WTC11 (cell line): Measurements from ENCODE around the gene P3H3. TPM values are rescaled to one million over a fixed set of nuclear protein-coding genes. Genes with fewer than 3 reads are reported as not detected.

ENCODE experiments used
- ATAC-seq: fragments of 200-7000 bp; cut with Tn5 transposase; 2 replicates; pipeline ENCODE4 v1.10.0; 2021; ENCODE audit warnings: mild to moderate bottlenecking, moderate library complexity
- CTCF ChIA-PET: fragments of 300-600 bp; sonication (Branson Sonifier 250); formaldehyde crosslinking; loops from one replicate; lab custom pipeline; 2021; ENCODE audit warnings: antibody characterized with exemption; lab: Charles Lee
- POLR2A ChIA-PET: fragments of 350-600 bp; sonication (Branson Sonifier 250); formaldehyde crosslinking; loops from one replicate; lab custom pipeline; 2021; ENCODE audit warnings: antibody characterized with exemption; lab: Charles Lee
- DNase-seq: peaks from one replicate; pipeline ENCODE4 v3.0.0; 2021; ENCODE audit warnings: low spot score
- H3K27ac Mint-ChIP-seq: 2 replicates; pipeline ENCODE4 v1.8.0; 2021; ENCODE audit warnings: mixed read lengths
- H3K27me3 Mint-ChIP-seq: 2 replicates; pipeline ENCODE4 v1.8.0; 2021; ENCODE audit warnings: low read depth, mild to moderate bottlenecking, moderate library complexity, mixed read lengths
- H3K36me3 Mint-ChIP-seq: 2 replicates; pipeline ENCODE4 v1.8.0; 2021; ENCODE audit warnings: mixed read lengths
- H3K4me1 Mint-ChIP-seq: 2 replicates; pipeline ENCODE4 v1.8.0; 2022; ENCODE audit warnings: mixed read lengths
- H3K4me3 Mint-ChIP-seq: 2 replicates; pipeline ENCODE4 v1.8.0; 2021; ENCODE audit warnings: mild to moderate bottlenecking, moderate library complexity, mixed read lengths
- H3K9me3 Mint-ChIP-seq: 2 replicates; pipeline ENCODE4 v1.8.0; 2021; ENCODE audit warnings: mixed read lengths
- CBFB ChIP-seq: sonication (generic); formaldehyde crosslinking; IDR thresholded peaks from 2 replicates; pipeline ENCODE4 v1.8.1; 2022; ENCODE audit warnings: mild to moderate bottlenecking, low read depth, missing genetic modification reagents
- FOXK1 ChIP-seq: sonication (generic); formaldehyde crosslinking; IDR thresholded peaks from 2 replicates; pipeline ENCODE4 v1.8.0; 2022; ENCODE audit warnings: mild to moderate bottlenecking, moderate library complexity, missing genetic modification reagents
- FOXP1 ChIP-seq: sonication (generic); formaldehyde crosslinking; IDR thresholded peaks from 2 replicates; pipeline ENCODE4 v1.8.0; 2022; ENCODE audit warnings: missing genetic modification reagents, mild to moderate bottlenecking, moderate library complexity, borderline replicate concordance
- GABPB1 ChIP-seq: sonication (generic); formaldehyde crosslinking; IDR thresholded peaks from 2 replicates; pipeline ENCODE4 v1.8.1; 2023; ENCODE audit warnings: mild to moderate bottlenecking, missing genetic modification reagents
- JAZF1 ChIP-seq: fragments of 250-450 bp; sonication (Bioruptor Pico); IDR thresholded peaks from 2 replicates; pipeline ENCODE4 v1.9.0; 2021; ENCODE audit warnings: moderate library complexity, mild to moderate bottlenecking, inconsistent platforms
- JUN ChIP-seq: sonication (generic); formaldehyde crosslinking; IDR thresholded peaks from 2 replicates; pipeline ENCODE4 v1.8.0; 2023; ENCODE audit warnings: mild to moderate bottlenecking, missing genetic modification reagents
- KAT7 ChIP-seq: sonication (generic); formaldehyde crosslinking; IDR thresholded peaks from 2 replicates; pipeline ENCODE4 v1.8.1; 2023; ENCODE audit warnings: missing genetic modification reagents, mild to moderate bottlenecking, borderline replicate concordance
- MYBL2 ChIP-seq: sonication (generic); formaldehyde crosslinking; IDR thresholded peaks from 2 replicates; pipeline ENCODE4 v1.8.1; 2023; ENCODE audit warnings: mild to moderate bottlenecking, moderate library complexity, missing genetic modification reagents
- NFATC4 ChIP-seq: fragments of 250-450 bp; sonication (Bioruptor Pico); IDR thresholded peaks from 2 replicates; pipeline ENCODE4 v1.9.0; 2021; ENCODE audit warnings: mild to moderate bottlenecking
- NFYB ChIP-seq: sonication (generic); formaldehyde crosslinking; conservative IDR thresholded peaks from 2 replicates; pipeline ENCODE4 v1.8.0; 2022; ENCODE audit warnings: low read depth, missing genetic modification reagents
- NR2C2 ChIP-seq: sonication (generic); formaldehyde crosslinking; IDR thresholded peaks from 2 replicates; pipeline ENCODE4 v1.8.0; 2022; ENCODE audit warnings: mild to moderate bottlenecking, missing genetic modification reagents
- SMAD3 ChIP-seq: sonication (generic); formaldehyde crosslinking; IDR thresholded peaks from 2 replicates; pipeline ENCODE4 v1.8.0; 2022; ENCODE audit warnings: missing genetic modification reagents, mild to moderate bottlenecking, borderline replicate concordance
- SP1 ChIP-seq: sonication (generic); formaldehyde crosslinking; conservative IDR thresholded peaks from 2 replicates; pipeline ENCODE4 v1.8.1; 2022; ENCODE audit warnings: missing genetic modification reagents
- TCF7 ChIP-seq: sonication (generic); formaldehyde crosslinking; IDR thresholded peaks from 2 replicates; pipeline ENCODE4 v1.8.0; 2022; ENCODE audit warnings: mild to moderate bottlenecking, low read depth, missing genetic modification reagents, moderate library complexity
- TEAD4 ChIP-seq: sonication (generic); formaldehyde crosslinking; IDR thresholded peaks from 2 replicates; pipeline ENCODE4 v1.8.0; 2022; ENCODE audit warnings: mild to moderate bottlenecking, missing genetic modification reagents
- ZNF121 ChIP-seq: sonication (generic); formaldehyde crosslinking; IDR thresholded peaks from 2 replicates; pipeline ENCODE4 v1.8.0; 2023; ENCODE audit warnings: missing genetic modification reagents
- ZNF219 ChIP-seq: sonication (generic); formaldehyde crosslinking; IDR thresholded peaks from 2 replicates; pipeline ENCODE4 v1.8.0; 2023; ENCODE audit warnings: missing genetic modification reagents, mild to moderate bottlenecking, borderline replicate concordance
- ZNF232 ChIP-seq: sonication (generic); formaldehyde crosslinking; IDR thresholded peaks from 2 replicates; pipeline ENCODE4 v1.8.0; 2022; ENCODE audit warnings: mild to moderate bottlenecking, missing genetic modification reagents
- ZNF317 ChIP-seq: sonication (generic); formaldehyde crosslinking; IDR thresholded peaks from 2 replicates; pipeline ENCODE4 v1.8.1; 2023; ENCODE audit warnings: low read depth, mild to moderate bottlenecking, moderate library complexity, missing genetic modification reagents, borderline replicate concordance
- ZNF396 ChIP-seq: fragments of 250-450 bp; sonication (Bioruptor Pico); IDR thresholded peaks from 2 replicates; pipeline ENCODE4 v1.8.0; 2021; ENCODE audit warnings: mild to moderate bottlenecking, moderate library complexity, borderline replicate concordance
- total RNA-seq: library from RNA; stranded (reverse); gene quantifications from 3 replicates; pipeline ENCODE4 v1.2.3, GENCODE V29; 2021
- TF ChIP-seq, protein P1 (sequence below): sonication (generic); formaldehyde crosslinking; IDR thresholded peaks from 2 replicates; pipeline ENCODE4 v1.8.1; 2022; ENCODE audit warnings: mild to moderate bottlenecking, moderate library complexity, missing genetic modification reagents
- TF ChIP-seq, protein P2 (sequence below): sonication (generic); formaldehyde crosslinking; IDR thresholded peaks from 2 replicates; pipeline ENCODE4 v1.8.0; 2022; ENCODE audit warnings: mild to moderate bottlenecking, missing genetic modification reagents
- TF ChIP-seq, protein P3 (sequence below): sonication (generic); formaldehyde crosslinking; IDR thresholded peaks from 2 replicates; pipeline ENCODE4 v1.8.1; 2023; ENCODE audit warnings: mild to moderate bottlenecking, missing genetic modification reagents, moderate library complexity
- TF ChIP-seq, protein P4 (sequence below): sonication (generic); formaldehyde crosslinking; IDR thresholded peaks from 2 replicates; pipeline ENCODE4 v1.8.0; 2022; ENCODE audit warnings: mild to moderate bottlenecking, missing genetic modification reagents
- TF ChIP-seq, protein P5 (sequence below): fragments of 250-450 bp; sonication (Bioruptor Pico); IDR thresholded peaks from 2 replicates; pipeline ENCODE4 v1.9.0; 2021; ENCODE audit warnings: moderate library complexity, mild to moderate bottlenecking, inconsistent platforms, borderline replicate concordance
- TF ChIP-seq, protein P6 (sequence below): sonication (generic); formaldehyde crosslinking; IDR thresholded peaks from 2 replicates; pipeline ENCODE4 v1.8.0; 2023; ENCODE audit warnings: missing genetic modification reagents, mild to moderate bottlenecking, borderline replicate concordance
- TF ChIP-seq, protein P7 (sequence below): sonication (generic); formaldehyde crosslinking; IDR thresholded peaks from 2 replicates; pipeline ENCODE4 v1.8.0; 2022; ENCODE audit warnings: mild to moderate bottlenecking, missing genetic modification reagents

P3H3 gene
- total RNA-seq, 1 experiment from 2014 or later = 50.7 TPM

DNA sequence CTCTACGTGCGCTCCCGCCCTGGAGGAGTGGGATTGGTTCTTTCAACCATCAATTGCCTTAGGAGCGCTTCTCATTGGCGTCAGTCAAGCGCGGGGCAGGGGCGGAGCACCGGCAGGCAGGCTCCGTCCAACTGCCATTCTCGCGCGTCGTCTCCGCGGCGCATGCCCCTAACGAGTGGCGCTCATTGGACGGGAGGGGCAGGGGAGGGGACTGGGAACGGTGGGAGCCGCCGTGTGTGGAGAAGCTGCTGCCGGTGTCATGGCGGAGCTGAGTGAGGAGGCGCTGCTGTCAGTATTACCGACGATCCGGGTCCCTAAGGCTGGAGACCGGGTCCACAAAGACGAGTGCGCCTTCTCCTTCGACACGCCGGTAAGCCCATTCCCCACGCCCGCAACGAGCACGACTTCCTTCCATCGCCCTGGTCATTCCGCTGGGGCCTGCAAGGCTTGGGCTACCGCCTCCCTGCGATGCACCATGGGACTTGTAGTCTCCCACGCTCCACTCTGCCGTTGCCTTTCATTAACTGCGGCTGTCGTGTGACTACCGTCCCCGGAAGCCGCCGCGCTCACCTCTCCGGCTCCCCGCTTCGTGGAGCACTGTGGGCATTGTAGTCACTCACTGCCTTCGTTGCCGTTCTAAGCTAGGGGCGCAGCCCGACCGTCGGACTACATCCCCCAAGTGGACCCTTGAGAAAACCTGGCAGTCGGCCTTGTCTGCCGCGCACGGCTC lies 23.9 kb downstream of the P3H3 start, which contains the start of gene USP5:
USP5 (plus strand) TSS at position 230 of the 730 bp plus-strand sequence; CDS start at position 260, 30 bp downstream.
- ATAC-seq (peak; percentile 79), DNase-seq (peak; percentile 99)
- Mint-ChIP-seq H3K36me3 (peaks cover 35% of the 10 kb centered on the region), H3K27ac (peak within 1 kb of the TSS; percentile 100), H3K9me3 (no peaks in the 10 kb centered on the region), H3K4me1 (peaks cover 19% of the 10 kb centered on the region), H3K27me3 (no peaks in the 10 kb centered on the region), H3K4me3 (peak within 1 kb of the TSS; percentile 95)
- CTCF ChIA-PET = interaction anchor here (0.6 to 6.0 kb wide), 28 partner anchors 11 to 314 kb away, joined by 3 to 181 read pairs (median 8); partner anchors contain the start of genes C12orf57, C1RL, COPS7A and GNB3
- POLR2A ChIA-PET = interaction anchor here (0.5 to 3.0 kb wide), 18 partner anchors 9 to 320 kb away, joined by 3 to 33 read pairs (median 5); partner anchors contain the start of genes C12orf57, CD4, COPS7A and GAPDH
- TF ChIP-seq SP1 (CRISPR knock-in tag) (peak; percentile 87), ZNF232 (CRISPR knock-in tag) (0 out of 2 replicates have a peak, but pooled peaks have one; percentile 40), TCF7 (CRISPR knock-in tag) (no peak), ZNF219 (no peak), CBFB (0 out of 2 replicates have a peak, but pooled peaks have one; percentile 47), JUN (CRISPR knock-in tag) (no peak), NFATC4 (CRISPR knock-in tag) (no peak), ZNF396 (CRISPR knock-in tag) (peak; percentile 44; the same call in 1 of the 2 replicates), NR2C2 (peak; percentile 61; the same call in 1 of the 2 replicates), ZNF317 (CRISPR knock-in tag) (no peak), TEAD4 (CRISPR knock-in tag) (no peak), KAT7 (CRISPR knock-in tag) (no peak), SMAD3 (CRISPR knock-in tag) (peak; percentile 39; the same call in 1 of the 2 replicates), MYBL2 (CRISPR knock-in tag) (peak; percentile 84; the same call in 1 of the 2 replicates), FOXK1 (CRISPR knock-in tag) (0 out of 2 replicates have a peak, but pooled peaks have one; percentile 12), NFYB (peak; percentile 90), JAZF1 (no peak), FOXP1 (CRISPR knock-in tag) (0 out of 2 replicates have a peak, but pooled peaks have one; percentile 53), ZNF121 (CRISPR knock-in tag) (no peak), GABPB1 (CRISPR knock-in tag) (peak; percentile 67)
- TF ChIP-seq, protein P1, sequence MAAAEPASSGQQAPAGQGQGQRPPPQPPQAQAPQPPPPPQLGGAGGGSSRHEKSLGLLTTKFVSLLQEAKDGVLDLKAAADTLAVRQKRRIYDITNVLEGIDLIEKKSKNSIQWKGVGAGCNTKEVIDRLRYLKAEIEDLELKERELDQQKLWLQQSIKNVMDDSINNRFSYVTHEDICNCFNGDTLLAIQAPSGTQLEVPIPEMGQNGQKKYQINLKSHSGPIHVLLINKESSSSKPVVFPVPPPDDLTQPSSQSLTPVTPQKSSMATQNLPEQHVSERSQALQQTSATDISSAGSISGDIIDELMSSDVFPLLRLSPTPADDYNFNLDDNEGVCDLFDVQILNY = no peak
- TF ChIP-seq, protein P2, sequence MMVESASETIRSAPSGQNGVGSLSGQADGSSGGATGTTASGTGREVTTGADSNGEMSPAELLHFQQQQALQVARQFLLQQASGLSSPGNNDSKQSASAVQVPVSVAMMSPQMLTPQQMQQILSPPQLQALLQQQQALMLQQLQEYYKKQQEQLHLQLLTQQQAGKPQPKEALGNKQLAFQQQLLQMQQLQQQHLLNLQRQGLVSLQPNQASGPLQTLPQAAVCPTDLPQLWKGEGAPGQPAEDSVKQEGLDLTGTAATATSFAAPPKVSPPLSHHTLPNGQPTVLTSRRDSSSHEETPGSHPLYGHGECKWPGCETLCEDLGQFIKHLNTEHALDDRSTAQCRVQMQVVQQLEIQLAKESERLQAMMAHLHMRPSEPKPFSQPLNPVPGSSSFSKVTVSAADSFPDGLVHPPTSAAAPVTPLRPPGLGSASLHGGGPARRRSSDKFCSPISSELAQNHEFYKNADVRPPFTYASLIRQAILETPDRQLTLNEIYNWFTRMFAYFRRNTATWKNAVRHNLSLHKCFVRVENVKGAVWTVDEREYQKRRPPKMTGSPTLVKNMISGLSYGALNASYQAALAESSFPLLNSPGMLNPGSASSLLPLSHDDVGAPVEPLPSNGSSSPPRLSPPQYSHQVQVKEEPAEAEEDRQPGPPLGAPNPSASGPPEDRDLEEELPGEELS = 0 out of 2 replicates have a peak, but pooled peaks have one; percentile 43
- TF ChIP-seq, protein P3, sequence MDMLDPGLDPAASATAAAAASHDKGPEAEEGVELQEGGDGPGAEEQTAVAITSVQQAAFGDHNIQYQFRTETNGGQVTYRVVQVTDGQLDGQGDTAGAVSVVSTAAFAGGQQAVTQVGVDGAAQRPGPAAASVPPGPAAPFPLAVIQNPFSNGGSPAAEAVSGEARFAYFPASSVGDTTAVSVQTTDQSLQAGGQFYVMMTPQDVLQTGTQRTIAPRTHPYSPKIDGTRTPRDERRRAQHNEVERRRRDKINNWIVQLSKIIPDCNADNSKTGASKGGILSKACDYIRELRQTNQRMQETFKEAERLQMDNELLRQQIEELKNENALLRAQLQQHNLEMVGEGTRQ (CRISPR knock-in tag) = peak; percentile 65
- TF ChIP-seq, protein P4, sequence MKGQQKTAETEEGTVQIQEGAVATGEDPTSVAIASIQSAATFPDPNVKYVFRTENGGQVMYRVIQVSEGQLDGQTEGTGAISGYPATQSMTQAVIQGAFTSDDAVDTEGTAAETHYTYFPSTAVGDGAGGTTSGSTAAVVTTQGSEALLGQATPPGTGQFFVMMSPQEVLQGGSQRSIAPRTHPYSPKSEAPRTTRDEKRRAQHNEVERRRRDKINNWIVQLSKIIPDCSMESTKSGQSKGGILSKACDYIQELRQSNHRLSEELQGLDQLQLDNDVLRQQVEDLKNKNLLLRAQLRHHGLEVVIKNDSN (CRISPR knock-in tag) = peak; percentile 73
- TF ChIP-seq, protein P5, sequence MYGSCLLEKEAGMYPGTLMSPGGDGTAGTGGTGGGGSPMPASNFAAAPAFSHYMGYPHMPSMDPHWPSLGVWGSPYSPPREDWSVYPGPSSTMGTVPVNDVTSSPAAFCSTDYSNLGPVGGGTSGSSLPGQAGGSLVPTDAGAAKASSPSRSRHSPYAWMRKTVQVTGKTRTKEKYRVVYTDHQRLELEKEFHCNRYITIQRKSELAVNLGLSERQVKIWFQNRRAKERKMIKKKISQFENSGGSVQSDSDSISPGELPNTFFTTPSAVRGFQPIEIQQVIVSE (CRISPR knock-in tag) = no peak
- TF ChIP-seq, protein P6, sequence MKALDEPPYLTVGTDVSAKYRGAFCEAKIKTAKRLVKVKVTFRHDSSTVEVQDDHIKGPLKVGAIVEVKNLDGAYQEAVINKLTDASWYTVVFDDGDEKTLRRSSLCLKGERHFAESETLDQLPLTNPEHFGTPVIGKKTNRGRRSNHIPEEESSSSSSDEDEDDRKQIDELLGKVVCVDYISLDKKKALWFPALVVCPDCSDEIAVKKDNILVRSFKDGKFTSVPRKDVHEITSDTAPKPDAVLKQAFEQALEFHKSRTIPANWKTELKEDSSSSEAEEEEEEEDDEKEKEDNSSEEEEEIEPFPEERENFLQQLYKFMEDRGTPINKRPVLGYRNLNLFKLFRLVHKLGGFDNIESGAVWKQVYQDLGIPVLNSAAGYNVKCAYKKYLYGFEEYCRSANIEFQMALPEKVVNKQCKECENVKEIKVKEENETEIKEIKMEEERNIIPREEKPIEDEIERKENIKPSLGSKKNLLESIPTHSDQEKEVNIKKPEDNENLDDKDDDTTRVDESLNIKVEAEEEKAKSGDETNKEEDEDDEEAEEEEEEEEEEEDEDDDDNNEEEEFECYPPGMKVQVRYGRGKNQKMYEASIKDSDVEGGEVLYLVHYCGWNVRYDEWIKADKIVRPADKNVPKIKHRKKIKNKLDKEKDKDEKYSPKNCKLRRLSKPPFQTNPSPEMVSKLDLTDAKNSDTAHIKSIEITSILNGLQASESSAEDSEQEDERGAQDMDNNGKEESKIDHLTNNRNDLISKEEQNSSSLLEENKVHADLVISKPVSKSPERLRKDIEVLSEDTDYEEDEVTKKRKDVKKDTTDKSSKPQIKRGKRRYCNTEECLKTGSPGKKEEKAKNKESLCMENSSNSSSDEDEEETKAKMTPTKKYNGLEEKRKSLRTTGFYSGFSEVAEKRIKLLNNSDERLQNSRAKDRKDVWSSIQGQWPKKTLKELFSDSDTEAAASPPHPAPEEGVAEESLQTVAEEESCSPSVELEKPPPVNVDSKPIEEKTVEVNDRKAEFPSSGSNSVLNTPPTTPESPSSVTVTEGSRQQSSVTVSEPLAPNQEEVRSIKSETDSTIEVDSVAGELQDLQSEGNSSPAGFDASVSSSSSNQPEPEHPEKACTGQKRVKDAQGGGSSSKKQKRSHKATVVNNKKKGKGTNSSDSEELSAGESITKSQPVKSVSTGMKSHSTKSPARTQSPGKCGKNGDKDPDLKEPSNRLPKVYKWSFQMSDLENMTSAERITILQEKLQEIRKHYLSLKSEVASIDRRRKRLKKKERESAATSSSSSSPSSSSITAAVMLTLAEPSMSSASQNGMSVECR (CRISPR knock-in tag) = 0 out of 2 replicates have a peak, but pooled peaks have one; percentile 32
- TF ChIP-seq, protein P7, sequence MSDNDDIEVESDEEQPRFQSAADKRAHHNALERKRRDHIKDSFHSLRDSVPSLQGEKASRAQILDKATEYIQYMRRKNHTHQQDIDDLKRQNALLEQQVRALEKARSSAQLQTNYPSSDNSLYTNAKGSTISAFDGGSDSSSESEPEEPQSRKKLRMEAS = peak; percentile 84
